ENCODE data around the gene RNASEH1. TPM values are rescaled to one million over a fixed set of nuclear protein-coding genes. Genes with fewer than 3 reads are reported as not detected.

The RNASEH1 gene
- total RNA-seq, 1 experiment from 2014 or later: 42.0 TPM

- no peaks in the 10 kb centered on the region for H3K9me3 ChIP-seq (ENCODE audit: control insufficient read depth, low read depth, low read length)
- Mint-ChIP-seq H3K4me1 (peaks cover 6 to 12% of the 10 kb centered on the region in 2 experiments), H3K4me3 (no peak overlapping the region), H3K36me3 (ENCODE audit: insufficient read depth in 1 of 3, low read depth in 3 of 3) (peaks cover 24 to 49% (median 48%) of the 10 kb centered on the region in 3 experiments; a peak in 6 of 7 replicates), H3K27me3 (ENCODE audit: low read depth) (no peaks in the 10 kb centered on the region), H3K27ac (peak overlapping the region in 2 of 3 experiments; percentile 19 to 35; a peak in 1 of 7 replicates), H3K9me3 (no peaks in the 10 kb centered on the region)
- no peak overlapping the region for H3K9ac ChIP-seq (ENCODE audit: extremely low read depth, insufficient read length, low read length)
- no peak overlapping the region for H2BK15ac ChIP-seq (ENCODE audit: low read depth, low read length)
- no peak overlapping the region for H2BK5ac ChIP-seq (ENCODE audit: insufficient read length, low read length)
- H2AK5ac ChIP-seq (ENCODE audit: insufficient read length, low read length): no peak overlapping the region
- no peaks in the 10 kb centered on the region for H3K4me1 ChIP-seq (ENCODE audit: insufficient read depth, low read length)
- no peak overlapping the region for H2BK12ac ChIP-seq (ENCODE audit: insufficient read length, low read depth, low read length)
- no peak overlapping the region for H2BK120ac ChIP-seq (ENCODE audit: low read depth, low read length, poor library complexity, severe bottlenecking)
- no peak overlapping the region for H3K56ac ChIP-seq (ENCODE audit: insufficient read length, low read depth, low read length)
- H3K18ac ChIP-seq (ENCODE audit: insufficient read length, low read depth, low read length): no peak overlapping the region
- no peak overlapping the region for H2BK20ac ChIP-seq (ENCODE audit: low read depth, low read length, poor library complexity, severe bottlenecking)
- no peak for DNase-seq
- H3K79me2 ChIP-seq (ENCODE audit: insufficient read depth, low read length): no peaks in the 10 kb centered on the region
- no peak overlapping the region for H4K91ac ChIP-seq (ENCODE audit: insufficient read length, low read depth, low read length)
- no peaks in the 10 kb centered on the region for H3K23me2 ChIP-seq (ENCODE audit: insufficient read length, low read depth, low read length, poor library complexity, severe bottlenecking)
- no peak overlapping the region for H2AFZ ChIP-seq (ENCODE audit: low read length)
- no peak overlapping the region for H3T11ph ChIP-seq (ENCODE audit: low read length)
- no peaks in the 10 kb centered on the region for H3K27me3 ChIP-seq (ENCODE audit: insufficient read depth, low read length)
- H3K4me2 ChIP-seq (ENCODE audit: insufficient read depth, insufficient read length, low read length): no peak overlapping the region
- H3K4ac ChIP-seq (ENCODE audit: low read depth, low read length): no peak overlapping the region
- no peak overlapping the region for H3K14ac ChIP-seq (ENCODE audit: insufficient read depth, low read length)
- H4K5ac ChIP-seq (ENCODE audit: insufficient read length, low read depth, low read length): no peak overlapping the region
- H4K8ac ChIP-seq (replicated peaks; ENCODE audit: insufficient read length, low read depth, low read length): no peak overlapping the region
- peak; percentile 25; the same call in 1 of the 3 replicates for TF ChIP-seq CTCF (conservative IDR thresholded peaks at IDR 0.05)
- no peak overlapping the region for H3K23ac ChIP-seq (ENCODE audit: insufficient read length, low read depth, low read length)
- no CpG with 5 or more reads among the region's 9 CpGs for WGBS (ENCODE audit: extremely low coverage, insufficient read length, low lambda C conversion rate)
- H3K27ac ChIP-seq (ENCODE audit: insufficient read length, low read depth, low read length): no peak overlapping the region
- no peaks in the 10 kb centered on the region for H3K79me1 ChIP-seq (ENCODE audit: insufficient read depth, low read depth, low read length, poor library complexity, severe bottlenecking)
- no peaks in the 10 kb centered on the region for H4K20me1 ChIP-seq (ENCODE audit: control insufficient read depth, insufficient read depth, insufficient read length)
Observed at GRCh38 chr2:3539836-3540235, 18.3 kb downstream of the RNASEH1 start.
